Measurements from ENCODE around the gene CGB2. TPM values are rescaled to one million over a fixed set of nuclear protein-coding genes. Genes with fewer than 3 reads are reported as not detected.

Gene CGB2
- total and polyA plus RNA-seq, 2 donors (not counting 1 experiment from before 2014, with no cell fraction given), result not detected

- no peak overlapping the region for H3K9ac ChIP-seq (ENCODE audit: low read length)
- no peak overlapping the region for H3K4me3 Mint-ChIP-seq
- peaks cover 0 to 11% of the 10 kb centered on the region in 2 donors for H3K4me1 ChIP-seq (ENCODE audit: control insufficient read depth in 2 of 2, insufficient read depth in 2 of 2, low read length in 2 of 2)
- H3K79me2 ChIP-seq (ENCODE audit: control insufficient read depth, insufficient read depth, low read length), result peaks cover 42% of the 10 kb centered on the region
- TF ChIP-seq, protein P1, sequence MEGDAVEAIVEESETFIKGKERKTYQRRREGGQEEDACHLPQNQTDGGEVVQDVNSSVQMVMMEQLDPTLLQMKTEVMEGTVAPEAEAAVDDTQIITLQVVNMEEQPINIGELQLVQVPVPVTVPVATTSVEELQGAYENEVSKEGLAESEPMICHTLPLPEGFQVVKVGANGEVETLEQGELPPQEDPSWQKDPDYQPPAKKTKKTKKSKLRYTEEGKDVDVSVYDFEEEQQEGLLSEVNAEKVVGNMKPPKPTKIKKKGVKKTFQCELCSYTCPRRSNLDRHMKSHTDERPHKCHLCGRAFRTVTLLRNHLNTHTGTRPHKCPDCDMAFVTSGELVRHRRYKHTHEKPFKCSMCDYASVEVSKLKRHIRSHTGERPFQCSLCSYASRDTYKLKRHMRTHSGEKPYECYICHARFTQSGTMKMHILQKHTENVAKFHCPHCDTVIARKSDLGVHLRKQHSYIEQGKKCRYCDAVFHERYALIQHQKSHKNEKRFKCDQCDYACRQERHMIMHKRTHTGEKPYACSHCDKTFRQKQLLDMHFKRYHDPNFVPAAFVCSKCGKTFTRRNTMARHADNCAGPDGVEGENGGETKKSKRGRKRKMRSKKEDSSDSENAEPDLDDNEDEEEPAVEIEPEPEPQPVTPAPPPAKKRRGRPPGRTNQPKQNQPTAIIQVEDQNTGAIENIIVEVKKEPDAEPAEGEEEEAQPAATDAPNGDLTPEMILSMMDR (IDR thresholded peaks at IDR 0.05), result peak; percentile 75
- TF ChIP-seq EZH2 (IDR thresholded peaks at IDR 0.05; ENCODE audit: borderline replicate concordance, insufficient read depth, low read depth, low read length, poor library complexity, severe bottlenecking), result no peak
- H3K9me3 ChIP-seq (ENCODE audit: control extremely low read depth in 1 of 3, control insufficient read depth in 2 of 3, insufficient read depth in 1 of 3, low read length in 2 of 3), result no peaks in the 10 kb centered on the region
- intact Hi-C loops (cut with micrococcal nuclease), result loop anchor here (10.0 kb wide), 1 partner anchor 115 kb away; the partner anchor contains the start of genes C19orf73, LIN7B and PPFIA3
- H3K4me2 ChIP-seq (replicated peaks; ENCODE audit: low read depth, low read length, poor library complexity, severe bottlenecking), result no peak overlapping the region
- H3K27me3 ChIP-seq (replicated peaks in 1 of 4; ENCODE audit: control extremely low read depth in 1 of 4, control insufficient read depth in 3 of 4, insufficient read depth in 4 of 4, low read length in 3 of 4), result no peaks in the 10 kb centered on the region
- no peak overlapping the region for H3K27ac Mint-ChIP-seq
- peak; percentile 68 for DNase-seq
- H3K36me3 ChIP-seq (replicated peaks in 1 of 2; ENCODE audit: control extremely low read depth in 1 of 2, control insufficient read depth in 1 of 2, extremely low read depth in 1 of 2, insufficient read depth in 2 of 2, low read length in 1 of 2), result peaks cover 0 to 14% of the 10 kb centered on the region in 2 experiments
- H3K4me3 ChIP-seq (ENCODE audit: control extremely low read depth in 1 of 5, extremely low read depth in 1 of 5, insufficient read depth in 1 of 5, low read depth in 2 of 5, low read length in 4 of 5), result no peak overlapping the region
- ChIA-PET POLR2A (interaction anchor here (0.5 to 1.2 kb wide), 3 partner anchors 18 to 208 kb away, joined by 3 read pairs; no protein-coding TSS in a partner anchor), CTCF (interaction anchor here (0.8 to 1.8 kb wide), 16 partner anchors 9 to 889 kb away, joined by 3 to 10 read pairs (median 4); partner anchors contain the start of gene PLA2G4C)
- no peak overlapping the region for H2AFZ ChIP-seq (ENCODE audit: insufficient read depth, low read depth, low read length, poor library complexity, severe bottlenecking)
- peaks cover 20% of the 10 kb centered on the region for H4K20me1 ChIP-seq (ENCODE audit: control insufficient read depth, insufficient read depth, low read length, poor library complexity, severe bottlenecking)
- 70% methylated on average over 15 of the region's 16 CpGs for WGBS (ENCODE audit: insufficient coverage)
- H3K4me1 Mint-ChIP-seq, result peaks cover 11% of the 10 kb centered on the region
- peak; percentile 75 for ATAC-seq (ENCODE audit: low read depth)
- H3K9me3 Mint-ChIP-seq (ENCODE audit: insufficient read depth), result no peaks in the 10 kb centered on the region
- no peaks in the 10 kb centered on the region for H3K27me3 Mint-ChIP-seq
- no peak overlapping the region for H3K27ac ChIP-seq (ENCODE audit: low read length in 2 of 2)
These were observed 32.0 kb upstream of the CGB2 start for GRCh38 chr19:48999481-49000325.

DNA sequence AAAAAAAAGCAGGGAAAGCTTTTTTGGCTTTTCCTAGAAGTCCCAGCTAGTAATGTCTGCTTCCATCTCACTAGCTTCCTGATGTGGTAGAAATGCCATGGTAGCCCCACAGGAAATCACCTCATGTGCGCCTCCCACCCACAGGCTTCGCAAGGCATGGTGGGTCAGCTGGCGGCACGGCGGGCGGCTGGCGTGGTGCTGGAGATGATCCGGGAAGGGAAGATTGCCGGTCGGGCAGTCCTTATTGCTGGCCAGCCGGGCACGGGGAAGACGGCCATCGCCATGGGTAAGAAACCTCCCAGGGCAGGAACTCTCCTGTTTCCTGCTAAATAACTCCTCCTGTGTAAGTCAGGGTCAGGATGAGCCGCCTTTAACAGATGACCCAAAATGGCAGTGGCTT is 27.6 kb upstream of the CGB2 start:
- Histone ChIP-seq H3K36me3 (replicated peaks in 1 of 2; ENCODE audit: control extremely low read depth in 1 of 2, control insufficient read depth in 1 of 2, extremely low read depth in 1 of 2, insufficient read depth in 2 of 2, low read length in 1 of 2) (peaks cover 0 to 39% of the 10 kb centered on the region in 2 experiments), H3K27ac (ENCODE audit: low read length in 2 of 2) (no peak overlapping the region), H3K4me3 (ENCODE audit: control extremely low read depth in 1 of 5, extremely low read depth in 1 of 5, insufficient read depth in 1 of 5, low read depth in 2 of 5, low read length in 4 of 5) (no peak overlapping the region), H2AFZ (ENCODE audit: insufficient read depth, low read depth, low read length, poor library complexity, severe bottlenecking) (no peak overlapping the region), H3K4me2 (replicated peaks; ENCODE audit: low read depth, low read length, poor library complexity, severe bottlenecking) (no peak overlapping the region), H3K9ac (ENCODE audit: low read length) (no peak overlapping the region), H4K20me1 (ENCODE audit: control insufficient read depth, insufficient read depth, low read length, poor library complexity, severe bottlenecking) (peaks cover 6% of the 10 kb centered on the region), H3K27me3 (replicated peaks in 1 of 4; ENCODE audit: control extremely low read depth in 1 of 4, control insufficient read depth in 3 of 4, insufficient read depth in 4 of 4, low read length in 3 of 4) (no peaks in the 10 kb centered on the region), H3K9me3 (ENCODE audit: control extremely low read depth in 1 of 3, control insufficient read depth in 2 of 3, insufficient read depth in 1 of 3, low read length in 2 of 3) (no peaks in the 10 kb centered on the region), H3K4me1 (ENCODE audit: control insufficient read depth in 2 of 2, insufficient read depth in 2 of 2, low read length in 2 of 2) (peaks cover 0 to 6% of the 10 kb centered on the region in 2 donors), H3K79me2 (ENCODE audit: control insufficient read depth, insufficient read depth, low read length) (peaks cover 4% of the 10 kb centered on the region)
- Mint-ChIP-seq H3K27ac (no peak overlapping the region), H3K9me3 (ENCODE audit: insufficient read depth) (no peaks in the 10 kb centered on the region), H3K4me3 (no peak overlapping the region), H3K27me3 (no peaks in the 10 kb centered on the region), H3K4me1 (peaks cover 5% of the 10 kb centered on the region)
- 100% methylated on average over 7 of the region's 15 CpGs for WGBS (ENCODE audit: insufficient coverage)
- CTCF ChIA-PET, result interaction anchor here (0.7 to 1.0 kb wide), 3 partner anchors 15 to 214 kb away, joined by 3 to 5 read pairs (median 3); no protein-coding TSS in a partner anchor
- TF ChIP-seq, protein P1 (IDR thresholded peaks at IDR 0.05), result no peak
- no peak for TF ChIP-seq EZH2 (IDR thresholded peaks at IDR 0.05; ENCODE audit: borderline replicate concordance, insufficient read depth, low read depth, low read length, poor library complexity, severe bottlenecking)
- intact Hi-C loops (cut with micrococcal nuclease), result no loop called here
- ATAC-seq (ENCODE audit: low read depth) (no peak), DNase-seq (no peak)
- POLR2A ChIA-PET, result no interaction called here

Measured in B cell (primary cell).